Measurements from ENCODE around the gene VAPA. TPM values are rescaled to one million over a fixed set of nuclear protein-coding genes. Genes with fewer than 3 reads are reported as not detected.

VAPA gene
- total and polyA plus RNA-seq, 5 donors from 2014 or later = 163 to 286 (median 262) TPM

- H3K9me3 Mint-ChIP-seq = peaks cover 0 to 10% (median 2%) of the 10 kb centered on the region in 7 donors
- H3K9me3 ChIP-seq (ENCODE audit: control insufficient read depth in 2 of 2, low read length in 2 of 2) = peaks cover 1 to 5% of the 10 kb centered on the region in 2 experiments
- no peak overlapping the region for H3K4me3 ChIP-seq (ENCODE audit: low read depth, low read length)
- peaks cover 37% of the 10 kb centered on the region for H3K27me3 Mint-ChIP-seq
- H3K4me1 Mint-ChIP-seq = peaks cover 0 to 7% (median 3%) of the 10 kb centered on the region in 4 donors
- no peaks in the 10 kb centered on the region for H3K36me3 ChIP-seq (ENCODE audit: control insufficient read depth, insufficient read depth, low read length)
- H3K36me3 Mint-ChIP-seq = no peaks in the 10 kb centered on the region
- H3K27me3 ChIP-seq (ENCODE audit: control insufficient read depth, insufficient read depth, low read length) = peaks cover 10% of the 10 kb centered on the region
- no peak for DNase-seq
- H3K4me1 ChIP-seq (ENCODE audit: control insufficient read depth, insufficient read depth, low read length, poor library complexity, severe bottlenecking) = no peaks in the 10 kb centered on the region
- H3K27ac Mint-ChIP-seq = no peak overlapping the region
- no peak for ATAC-seq (ENCODE audit: low read depth in 2 of 2)
- no peak overlapping the region for H3K4me3 Mint-ChIP-seq
- no peak overlapping the region for H3K27ac ChIP-seq (ENCODE audit: insufficient read depth, low read length, poor library complexity, severe bottlenecking)
These were observed 59.7 kb downstream of the VAPA start for GRCh38 chr18:9973470-9973869.

- Histone ChIP-seq H3K4me3 (ENCODE audit: low read depth, low read length) (no peak overlapping the region), H3K9me3 (ENCODE audit: control insufficient read depth in 2 of 2, low read length in 2 of 2) (peaks cover 1 to 5% of the 10 kb centered on the region in 2 experiments), H3K27ac (ENCODE audit: insufficient read depth, low read length, poor library complexity, severe bottlenecking) (no peak overlapping the region), H3K4me1 (ENCODE audit: control insufficient read depth, insufficient read depth, low read length, poor library complexity, severe bottlenecking) (no peaks in the 10 kb centered on the region), H3K27me3 (ENCODE audit: control insufficient read depth, insufficient read depth, low read length) (peaks cover 10% of the 10 kb centered on the region), H3K36me3 (ENCODE audit: control insufficient read depth, insufficient read depth, low read length) (no peaks in the 10 kb centered on the region)
- no peak overlapping the region for H3K4me3 Mint-ChIP-seq
- H3K4me1 Mint-ChIP-seq = peaks cover 0 to 5% (median 1%) of the 10 kb centered on the region in 4 donors
- H3K27me3 Mint-ChIP-seq = peaks cover 30% of the 10 kb centered on the region
- H3K9me3 Mint-ChIP-seq = peaks cover 0 to 10% (median 4%) of the 10 kb centered on the region in 7 donors
- H3K36me3 Mint-ChIP-seq = no peaks in the 10 kb centered on the region
- ATAC-seq (ENCODE audit: low read depth in 2 of 2) (no peak), DNase-seq (no peak)
- H3K27ac Mint-ChIP-seq = no peak overlapping the region
These were observed 60.6 kb downstream of the VAPA start for GRCh38 chr18:9974279-9974915.

DNA sequence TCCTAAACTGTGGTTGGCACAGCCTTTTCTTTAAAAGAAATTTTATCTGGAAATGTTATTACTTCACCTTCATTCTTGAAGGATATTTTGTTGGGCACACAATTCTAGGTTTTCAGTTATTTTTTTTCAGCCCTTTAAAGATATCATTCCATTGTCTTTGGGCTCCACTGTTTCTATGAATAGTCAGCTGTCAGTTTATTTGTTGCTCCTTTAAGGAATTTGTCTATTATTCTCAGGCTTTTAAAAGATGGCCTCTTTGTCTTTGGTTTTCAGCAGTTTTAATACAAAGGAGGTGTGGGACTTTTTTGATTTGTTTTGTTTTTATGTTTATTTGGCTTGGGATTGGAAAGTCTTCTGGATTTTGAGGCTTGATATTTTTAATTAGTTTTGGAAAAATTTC, 61.8 kb downstream of the VAPA start:
- Mint-ChIP-seq H3K4me3 (no peak overlapping the region), H3K9me3 (peaks cover 0 to 10% (median 4%) of the 10 kb centered on the region in 7 donors), H3K27me3 (peaks cover 32% of the 10 kb centered on the region)

GRCh38 chr18:9982711-9983110, 68.9 kb downstream of the VAPA start:
- peaks cover 0 to 7% (median 0%) of the 10 kb centered on the region in 7 donors for H3K9me3 Mint-ChIP-seq
- no peaks in the 10 kb centered on the region for H3K36me3 ChIP-seq (ENCODE audit: control insufficient read depth, insufficient read depth, low read length)
- peaks cover 13% of the 10 kb centered on the region for H3K27me3 Mint-ChIP-seq
- no peak overlapping the region for H3K4me3 Mint-ChIP-seq
- H3K4me1 Mint-ChIP-seq = no peaks in the 10 kb centered on the region
- no peak overlapping the region for H3K27ac ChIP-seq (ENCODE audit: insufficient read depth, low read length, poor library complexity, severe bottlenecking)
- no peaks in the 10 kb centered on the region for H3K27me3 ChIP-seq (ENCODE audit: control insufficient read depth, insufficient read depth, low read length)
- DNase-seq = no peak
- H3K4me1 ChIP-seq (ENCODE audit: control insufficient read depth, insufficient read depth, low read length, poor library complexity, severe bottlenecking) = no peaks in the 10 kb centered on the region
- H3K9me3 ChIP-seq (ENCODE audit: control insufficient read depth in 2 of 2, low read length in 2 of 2) = no peaks in the 10 kb centered on the region
- no peaks in the 10 kb centered on the region for H3K36me3 Mint-ChIP-seq
- no peak overlapping the region for H3K27ac Mint-ChIP-seq
- no peak for ATAC-seq (ENCODE audit: low read depth in 2 of 2)
- H3K4me3 ChIP-seq (ENCODE audit: low read depth, low read length) = no peak overlapping the region

More for the DNA sequence above, 61.8 kb downstream of the VAPA start:
- Histone ChIP-seq H3K4me3 (ENCODE audit: low read depth, low read length) (no peak overlapping the region), H3K27me3 (ENCODE audit: control insufficient read depth, insufficient read depth, low read length) (peaks cover 2% of the 10 kb centered on the region), H3K36me3 (ENCODE audit: control insufficient read depth, insufficient read depth, low read length) (no peaks in the 10 kb centered on the region), H3K9me3 (ENCODE audit: control insufficient read depth in 2 of 2, low read length in 2 of 2) (peaks cover 1 to 5% of the 10 kb centered on the region in 2 experiments), H3K4me1 (ENCODE audit: control insufficient read depth, insufficient read depth, low read length, poor library complexity, severe bottlenecking) (no peaks in the 10 kb centered on the region), H3K27ac (ENCODE audit: insufficient read depth, low read length, poor library complexity, severe bottlenecking) (no peak overlapping the region)
- ATAC-seq (ENCODE audit: low read depth in 2 of 2) = no peak
- Mint-ChIP-seq H3K36me3 (no peaks in the 10 kb centered on the region), H3K27ac (no peak overlapping the region), H3K4me1 (peaks cover 0 to 5% (median under 1%) of the 10 kb centered on the region in 4 donors)
- no peak for DNase-seq

DNA sequence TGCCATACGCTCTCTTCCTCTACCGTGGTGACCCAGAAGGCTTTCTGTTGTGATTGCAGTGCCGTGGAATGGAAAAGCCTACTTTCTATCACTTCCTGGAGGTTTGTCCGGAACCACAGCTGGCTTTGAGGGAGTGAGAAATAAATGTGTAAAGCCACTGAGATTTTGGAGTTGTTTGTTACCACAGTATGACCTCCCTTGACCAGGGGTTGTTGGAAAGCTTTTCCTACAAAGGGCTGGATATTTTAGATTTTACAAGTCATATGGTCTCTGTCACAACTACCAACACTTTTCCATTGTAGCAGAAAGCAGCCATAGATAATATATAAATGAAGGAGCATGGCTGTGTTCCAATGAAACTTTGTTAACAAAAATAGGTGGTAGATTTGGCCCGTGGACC, 70.3 kb downstream of the VAPA start:
- H3K4me3 Mint-ChIP-seq = no peak overlapping the region
- no peak overlapping the region for H3K4me3 ChIP-seq (ENCODE audit: low read depth, low read length)
- H3K36me3 Mint-ChIP-seq = no peaks in the 10 kb centered on the region
- H3K27ac Mint-ChIP-seq = no peak overlapping the region
- H3K4me1 Mint-ChIP-seq = no peaks in the 10 kb centered on the region
- H3K36me3 ChIP-seq (ENCODE audit: control insufficient read depth, insufficient read depth, low read length) = no peaks in the 10 kb centered on the region
- H3K9me3 ChIP-seq (ENCODE audit: control insufficient read depth in 2 of 2, low read length in 2 of 2) = no peaks in the 10 kb centered on the region
- H3K27ac ChIP-seq (ENCODE audit: insufficient read depth, low read length, poor library complexity, severe bottlenecking) = no peak overlapping the region
- ATAC-seq (ENCODE audit: low read depth in 2 of 2) (no peak), DNase-seq (no peak)
- H3K27me3 ChIP-seq (ENCODE audit: control insufficient read depth, insufficient read depth, low read length) = no peaks in the 10 kb centered on the region
- H3K4me1 ChIP-seq (ENCODE audit: control insufficient read depth, insufficient read depth, low read length, poor library complexity, severe bottlenecking) = no peaks in the 10 kb centered on the region
- H3K27me3 Mint-ChIP-seq = peaks cover 13% of the 10 kb centered on the region
- peaks cover 0 to 7% (median 0%) of the 10 kb centered on the region in 7 donors for H3K9me3 Mint-ChIP-seq

DNA sequence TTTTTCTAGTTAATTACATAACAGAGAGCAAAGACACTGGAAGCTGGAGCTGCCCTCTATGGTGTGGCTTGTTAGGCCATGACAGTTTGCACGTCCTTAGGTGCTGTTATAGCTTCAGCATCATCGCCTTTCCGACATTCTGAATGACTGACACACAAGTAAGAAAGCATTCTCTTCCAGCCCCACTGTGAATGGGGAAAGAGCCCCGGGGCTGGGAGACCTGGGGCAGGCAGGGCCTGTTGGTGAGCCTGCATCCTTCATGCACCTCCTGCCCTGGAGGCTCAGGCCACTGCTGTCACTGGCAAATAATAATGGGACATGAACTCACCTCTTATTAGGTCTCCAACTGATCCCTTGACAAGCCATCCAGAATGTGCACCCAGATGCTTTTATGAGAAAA, 71.8 kb downstream of the VAPA start:
- Mint-ChIP-seq H3K9me3 (no peaks in the 10 kb centered on the region), H3K4me1 (no peaks in the 10 kb centered on the region), H3K27ac (peak overlapping the region in 1 of 3 donors; percentile 48), H3K4me3 (no peak overlapping the region), H3K36me3 (no peaks in the 10 kb centered on the region), H3K27me3 (peaks cover 5% of the 10 kb centered on the region)
- Histone ChIP-seq H3K27ac (ENCODE audit: insufficient read depth, low read length, poor library complexity, severe bottlenecking) (no peak overlapping the region), H3K4me3 (ENCODE audit: low read depth, low read length) (no peak overlapping the region), H3K9me3 (ENCODE audit: control insufficient read depth in 2 of 2, low read length in 2 of 2) (no peaks in the 10 kb centered on the region), H3K36me3 (ENCODE audit: control insufficient read depth, insufficient read depth, low read length) (no peaks in the 10 kb centered on the region), H3K27me3 (ENCODE audit: control insufficient read depth, insufficient read depth, low read length) (no peaks in the 10 kb centered on the region), H3K4me1 (ENCODE audit: control insufficient read depth, insufficient read depth, low read length, poor library complexity, severe bottlenecking) (no peaks in the 10 kb centered on the region)
- no peak for ATAC-seq (ENCODE audit: low read depth in 2 of 2)
- DNase-seq = no peak

GRCh38 chr18:9986156-9986930, 72.5 kb downstream of the VAPA start:
- H3K4me3 ChIP-seq (ENCODE audit: low read depth, low read length) = no peak overlapping the region
- peaks cover 5% of the 10 kb centered on the region for H3K27me3 Mint-ChIP-seq
- H3K36me3 ChIP-seq (ENCODE audit: control insufficient read depth, insufficient read depth, low read length) = no peaks in the 10 kb centered on the region
- H3K27me3 ChIP-seq (ENCODE audit: control insufficient read depth, insufficient read depth, low read length) = no peaks in the 10 kb centered on the region
- no peak overlapping the region for H3K4me3 Mint-ChIP-seq
- ATAC-seq (ENCODE audit: low read depth in 2 of 2) (no peak), DNase-seq (no peak)
- no peak overlapping the region for H3K27ac ChIP-seq (ENCODE audit: insufficient read depth, low read length, poor library complexity, severe bottlenecking)
- peaks cover 3% of the 10 kb centered on the region for H3K36me3 Mint-ChIP-seq
- no peaks in the 10 kb centered on the region for H3K9me3 Mint-ChIP-seq
- no peaks in the 10 kb centered on the region for H3K4me1 ChIP-seq (ENCODE audit: control insufficient read depth, insufficient read depth, low read length, poor library complexity, severe bottlenecking)
- no peak overlapping the region for H3K27ac Mint-ChIP-seq
- no peaks in the 10 kb centered on the region for H3K9me3 ChIP-seq (ENCODE audit: control insufficient read depth in 2 of 2, low read length in 2 of 2)
- H3K4me1 Mint-ChIP-seq = no peaks in the 10 kb centered on the region

Measured in CD4-positive, CD25-positive, alpha-beta regulatory T cell (primary cell).